ENCODE measurements around the gene ADAM33.

- TF ChIP-seq CTCF (IDR thresholded peaks at IDR 0.05) (no peak), ZFX (IDR thresholded peaks at IDR 0.05; ENCODE audit: borderline replicate concordance) (no peak)
Observed at GRCh38 chr20:3646067-3646440, 35.8 kb downstream of the ADAM33 start.
